ENCODE measurements around the gene FGGY.

GRCh38 chr1:59798600-59798999 is 501.7 kb downstream of the FGGY start:
- no peak for TF ChIP-seq CTCF (conservative IDR thresholded peaks at IDR 0.05)
- no peak for TF ChIP-seq EZH2 (IDR thresholded peaks at IDR 0.05; ENCODE audit: low read depth)
